ENCODE results near the gene CETP. TPM values are rescaled to one million over a fixed set of nuclear protein-coding genes. Genes with fewer than 3 reads are reported as not detected.

CETP gene
- total RNA-seq, 4 donors from 2014 or later = 0.52 to 0.79 TPM; not detected in 2

- no peak for DNase-seq (ENCODE audit: low spot score in 2 of 2)
- 58 to 65% methylated on average over 4 of the region's 4 CpGs for WGBS, 2 donors
- intact Hi-C loops (cut with DNase I; ENCODE audit: low total_unique reads) = loop anchor here (10.0 kb wide), 1 partner anchor 92 kb away; the partner anchor contains the start of gene SLC12A3
- no peak overlapping the region for H3K4me3 ChIP-seq (ENCODE audit: low read depth, poor library complexity, severe bottlenecking)
- TF ChIP-seq POLR2A (IDR thresholded peaks at IDR 0.05) (no peak), CTCF (IDR thresholded peaks at IDR 0.05) (no peak)
Observed at GRCh38 chr16:56956756-56957155, 5.0 kb upstream of the CETP start.

- 61 to 78% methylated on average over 12 to 13 of the region's 13 CpGs for WGBS, 2 donors
- DNase-seq (ENCODE audit: low spot score in 2 of 2) = no peak
- TF ChIP-seq CTCF (IDR thresholded peaks at IDR 0.05) (no peak), POLR2A (IDR thresholded peaks at IDR 0.05) (no peak)
- H3K4me3 ChIP-seq (ENCODE audit: low read depth, poor library complexity, severe bottlenecking) = no peak overlapping the region
- intact Hi-C loops (cut with DNase I; ENCODE audit: low total_unique reads) = loop anchor here (10.0 kb wide), 1 partner anchor 184 kb away; no protein-coding TSS in a partner anchor
Observed at GRCh38 chr16:56960681-56961281, 969 bp upstream of the CETP start.

- H3K4me3 ChIP-seq (ENCODE audit: low read depth, poor library complexity, severe bottlenecking) = no peak overlapping the region
- 65 to 71% methylated on average over 3 of the region's 3 CpGs for WGBS, 2 donors
- intact Hi-C loops (cut with DNase I; ENCODE audit: low total_unique reads) = loop anchor here (10.0 kb wide), 1 partner anchor 183 kb away; no protein-coding TSS in a partner anchor
- no peak for TF ChIP-seq POLR2A (IDR thresholded peaks at IDR 0.05)
- TF ChIP-seq CTCF (IDR thresholded peaks at IDR 0.05) = no peak
- no peak for DNase-seq (ENCODE audit: low spot score in 2 of 2)
Observed at GRCh38 chr16:56961386-56961785, 364 bp upstream of the CETP start.

- peak; percentile 84 to 97 for DNase-seq (ENCODE audit: low spot score in 2 of 2)
- WGBS, 2 donors = 49 to 52% methylated on average over 27 to 30 of the region's 30 CpGs
Observed at GRCh38 chr16:56964243-56965148, 2.7 kb downstream of the CETP start.

More at GRCh38 chr16:56964243-56965148, 2.7 kb downstream of the CETP start:
- TF ChIP-seq CTCF (IDR thresholded peaks at IDR 0.05) (peak in 1 of 3 donors; percentile 86), POLR2A (IDR thresholded peaks at IDR 0.05) (no peak)
- intact Hi-C loops (cut with DNase I; ENCODE audit: low total_unique reads) = loop anchor here (10.0 kb wide), 1 partner anchor 180 kb away; no protein-coding TSS in a partner anchor
- H3K4me3 ChIP-seq (ENCODE audit: low read depth, poor library complexity, severe bottlenecking) = no peak overlapping the region

All from lower leg skin (tissue), 4 donors.